ENCODE results near the gene TRIB2. TPM values are rescaled to one million over a fixed set of nuclear protein-coding genes. Genes with fewer than 3 reads are reported as not detected.
A peak's percentile ranks its signal among the peaks of the same experiment; 100 is the strongest.

The TRIB2 gene
- total and polyA plus RNA-seq, 11 donors = 31.2 to 140 (median 41.4) TPM

GRCh38 chr2:12721566-12722446 lies 5.1 kb downstream of the TRIB2 start:
- no peaks in the 10 kb centered on the region for H3K9me3 ChIP-seq
- H3K27ac ChIP-seq = peak overlapping the region in 11 of 12 donors; percentile 91 to 100 (median 96)
- no peaks in the 10 kb centered on the region for H3K27me3 ChIP-seq
- H3K4me3 ChIP-seq = peak overlapping the region; percentile 68 to 97 (median 87)
- H3K36me3 ChIP-seq = peaks cover 0 to 41% (median 39%) of the 10 kb centered on the region in 9 donors
- intact Hi-C loops (cut with DNase I) = loop anchor here in 7 of 10 donors (2.0 to 10.0 kb wide), 9 partner anchors 80 to 891 kb away; no protein-coding TSS in a partner anchor
- 18 to 39% (median 24%) methylated on average over 14 of the region's 14 CpGs for WGBS, 4 donors
- ATAC-seq = no peak
- TF ChIP-seq POLR2A (IDR thresholded peaks at IDR 0.05) (no peak), CTCF (IDR thresholded peaks at IDR 0.05) (no peak)
- no peak for DNase-seq
- H3K4me1 ChIP-seq = peaks cover 9 to 66% (median 57%) of the 10 kb centered on the region in 12 donors

- intact Hi-C loops (cut with DNase I) = loop anchor here in 6 of 10 donors (2.0 to 10.0 kb wide), 6 partner anchors 80 to 210 kb away; no protein-coding TSS in a partner anchor
- peak in 5 of 12 donors; percentile 11 to 26 (median 15) for TF ChIP-seq CTCF (IDR thresholded peaks at IDR 0.05)
- no peak for TF ChIP-seq POLR2A (IDR thresholded peaks at IDR 0.05)
- H3K36me3 ChIP-seq = peaks cover 0 to 50% (median 48%) of the 10 kb centered on the region in 9 donors
- H3K27ac ChIP-seq = peak overlapping the region in 11 of 12 donors; percentile 77 to 100 (median 96)
- H3K4me3 ChIP-seq = peak overlapping the region in 10 of 12 donors; percentile 68 to 97 (median 88)
- ATAC-seq (no peak), DNase-seq (no peak)
- no peaks in the 10 kb centered on the region for H3K9me3 ChIP-seq
- H3K4me1 ChIP-seq = peaks cover 9 to 75% (median 66%) of the 10 kb centered on the region in 12 donors
- 58 to 67% (median 60%) methylated on average over 7 of the region's 7 CpGs for WGBS, 4 donors
- H3K27me3 ChIP-seq = no peaks in the 10 kb centered on the region
Observed at GRCh38 chr2:12722447-12723316, 5.9 kb downstream of the TRIB2 start.

GRCh38 chr2:12723736-12724463 lies 7.2 kb downstream of the TRIB2 start:
- peak overlapping the region in 10 of 12 donors; percentile 56 to 98 (median 94) for H3K27ac ChIP-seq
- 53 to 66% (median 53%) methylated on average over 8 of the region's 8 CpGs for WGBS, 4 donors
- H3K9me3 ChIP-seq = no peaks in the 10 kb centered on the region
- H3K4me1 ChIP-seq = peaks cover 9 to 86% (median 78%) of the 10 kb centered on the region in 12 donors
- peak overlapping the region in 8 of 12 donors; percentile 6 to 97 (median 85) for H3K4me3 ChIP-seq
- no peaks in the 10 kb centered on the region for H3K27me3 ChIP-seq
- no peak for TF ChIP-seq POLR2A (IDR thresholded peaks at IDR 0.05)
- TF ChIP-seq CTCF (IDR thresholded peaks at IDR 0.05) = no peak
- DNase-seq = no peak
- peaks cover 0 to 62% (median 60%) of the 10 kb centered on the region in 9 donors for H3K36me3 ChIP-seq
- ATAC-seq = no peak
- intact Hi-C loops (cut with DNase I) = loop anchor here in 6 of 10 donors (2.0 to 10.0 kb wide), 6 partner anchors 78 to 208 kb away; no protein-coding TSS in a partner anchor
